GM18868 (cell line): ENCODE measurements around the gene UBQLN4.
"Not testable (repeated sequence)": the region's sequence is repeated elsewhere in the genome, so short reads cannot be mapped to it uniquely, and the experiment has no call there.

ENCODE experiments used
- ATAC-seq: cut with Tn5 transposase; IDR thresholded peaks from one replicate; pipeline ENCODE4 v1.9.1; 2021; ENCODE audit warnings: mild to moderate bottlenecking, moderate library complexity; ENCODE audit not compliant: unreplicated experiment

The UBQLN4 gene

DNA sequence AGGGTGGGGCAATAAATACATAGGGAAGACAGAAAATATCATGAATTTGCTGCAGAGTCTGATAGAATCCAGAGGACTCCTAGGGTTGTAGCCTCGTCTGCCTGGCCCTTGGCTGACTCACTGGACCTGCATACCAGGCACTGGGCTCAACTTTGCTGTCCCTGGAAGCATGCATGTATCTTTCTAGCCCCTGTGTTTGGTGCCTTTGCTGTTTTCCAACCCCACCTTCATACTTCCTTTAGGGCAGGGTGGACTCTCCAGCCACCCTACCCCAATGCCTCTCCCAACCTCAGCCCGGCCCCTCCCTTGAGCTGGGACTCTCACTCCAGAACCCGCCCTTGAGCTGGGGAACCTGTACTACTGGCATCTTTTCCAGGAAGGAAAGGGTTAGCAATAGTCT lies 8.6 kb upstream of the UBQLN4 start:
- no peak for ATAC-seq

- no peak for ATAC-seq
These were observed 7.5 kb upstream of the UBQLN4 start, which contains the start of gene RAB25 for GRCh38 chr1:156060937-156061636. RAB25 (plus strand) TSS chr1:156061160; CDS start chr1:156061401, 241 bp downstream.

GRCh38 chr1:156056326-156056849 lies 2.8 kb upstream of the UBQLN4 start:
- ATAC-seq: no peak

- ATAC-seq: no peak
These were observed 1.9 kb upstream of the UBQLN4 start for GRCh38 chr1:156055281-156056048.

DNA sequence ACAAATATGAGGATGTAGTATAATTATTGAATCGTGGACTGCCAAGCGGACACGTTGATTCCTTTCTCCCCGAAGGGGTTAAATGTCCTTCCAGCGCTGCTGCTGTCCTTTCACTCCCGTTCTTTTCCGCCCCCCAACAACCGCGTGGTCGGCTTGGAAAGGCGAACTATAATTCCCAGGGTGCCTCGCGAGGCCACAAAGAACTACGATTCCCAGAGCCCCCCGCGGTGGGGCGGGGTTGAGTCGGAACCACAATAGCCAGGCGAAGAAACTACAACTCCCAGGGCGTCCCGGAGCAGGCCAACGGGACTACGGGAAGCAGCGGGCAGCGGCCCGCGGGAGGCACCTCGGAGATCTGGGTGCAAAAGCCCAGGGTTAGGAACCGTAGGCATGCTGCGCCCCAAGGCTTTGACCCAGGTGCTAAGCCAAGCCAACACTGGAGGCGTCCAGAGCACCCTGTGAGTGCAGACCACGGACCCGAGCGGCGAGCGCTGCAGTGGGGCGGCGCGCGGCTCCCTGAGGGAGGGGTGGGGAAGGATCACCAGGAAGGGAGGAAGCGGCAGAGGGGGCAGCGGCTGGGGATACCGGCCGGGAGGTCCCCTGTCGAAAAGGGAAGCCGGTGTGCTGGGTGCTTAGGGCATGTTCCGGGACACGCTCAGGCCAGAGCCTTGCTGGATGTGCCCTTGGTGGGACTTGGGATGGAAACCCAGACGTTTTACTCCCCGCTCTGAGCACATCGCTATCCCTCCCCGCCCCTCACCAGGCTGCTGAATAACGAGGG lies 1.1 kb upstream of the UBQLN4 start, which contains the start of gene LAMTOR2:
Gene LAMTOR2, plus strand, starts transcription at position 283 of the 781 bp plus-strand sequence. Its CDS starts 108 bp downstream, at position 391.
- peak; percentile 81 for ATAC-seq

- ATAC-seq: no peak
These were observed 483 bp downstream of the UBQLN4 start for GRCh38 chr1:156052862-156053767.

DNA sequence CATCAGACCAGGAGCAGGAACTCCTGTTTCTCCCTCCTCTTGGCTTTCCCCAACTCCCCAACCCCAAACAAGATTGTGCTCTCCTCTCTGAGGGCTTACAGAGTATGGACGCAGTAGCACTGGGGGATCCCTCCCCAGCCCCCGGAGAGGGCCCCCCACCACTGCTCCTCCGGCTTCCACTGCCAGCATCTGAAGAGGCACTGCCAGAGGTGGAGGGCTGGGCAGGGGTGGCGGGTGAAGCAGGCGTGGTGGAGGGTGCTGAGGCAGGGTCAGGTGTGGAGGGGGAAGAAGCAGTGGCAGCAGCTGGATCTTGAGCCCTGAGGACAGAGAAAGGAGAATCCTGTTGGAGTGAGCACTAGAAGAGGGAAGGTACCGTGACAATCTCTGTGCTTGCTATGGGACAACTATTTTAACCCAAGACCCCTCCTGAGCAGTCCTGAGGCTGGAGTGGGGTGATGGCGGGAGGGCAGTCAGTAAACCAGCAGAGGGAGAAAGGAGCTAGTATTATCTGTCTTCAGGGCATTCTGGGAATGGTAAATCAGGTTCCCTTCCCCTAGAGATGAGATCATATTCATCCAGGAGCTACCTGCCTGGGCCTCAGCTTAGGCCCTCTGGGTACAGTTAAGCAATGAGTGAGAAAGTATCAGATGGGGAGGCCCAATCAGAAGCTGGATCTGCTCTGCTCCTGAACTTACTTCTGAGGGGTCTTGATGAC lies 2.4 kb downstream of the UBQLN4 start:
- no peak for ATAC-seq

- no peak for ATAC-seq
These were observed 3.2 kb downstream of the UBQLN4 start for GRCh38 chr1:156050376-156050775.

GRCh38 chr1:156048663-156049258 lies 4.8 kb downstream of the UBQLN4 start:
- ATAC-seq: no peak

- ATAC-seq: no peak
These were observed 8.5 kb downstream of the UBQLN4 start for GRCh38 chr1:156045076-156045475.

GRCh38 chr1:156042828-156043227 lies 10.8 kb downstream of the UBQLN4 start:
- ATAC-seq: no peak

DNA sequence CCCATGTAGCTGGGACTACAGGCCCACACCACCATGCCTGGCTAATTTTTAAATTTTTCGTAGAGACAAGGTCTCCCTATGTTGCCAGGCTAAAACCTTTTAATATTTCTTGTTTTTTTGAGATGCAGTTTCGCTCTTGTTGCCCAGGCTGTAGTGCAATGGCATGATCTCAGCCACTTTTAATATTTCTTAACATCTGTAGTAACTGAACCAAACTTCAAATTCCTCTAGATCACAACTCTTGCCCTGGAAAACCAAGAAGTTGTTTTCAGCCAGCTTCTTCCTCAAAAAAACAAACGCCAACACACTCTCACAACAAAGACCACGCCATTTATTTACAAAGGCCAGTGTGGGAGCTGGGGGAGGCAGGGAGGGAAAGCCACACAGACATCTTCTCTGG lies 18.6 kb downstream of the UBQLN4 start:
- not testable (repeated sequence) for ATAC-seq

- ATAC-seq: no peak
These were observed 20.6 kb downstream of the UBQLN4 start for GRCh38 chr1:156033011-156033410.

DNA sequence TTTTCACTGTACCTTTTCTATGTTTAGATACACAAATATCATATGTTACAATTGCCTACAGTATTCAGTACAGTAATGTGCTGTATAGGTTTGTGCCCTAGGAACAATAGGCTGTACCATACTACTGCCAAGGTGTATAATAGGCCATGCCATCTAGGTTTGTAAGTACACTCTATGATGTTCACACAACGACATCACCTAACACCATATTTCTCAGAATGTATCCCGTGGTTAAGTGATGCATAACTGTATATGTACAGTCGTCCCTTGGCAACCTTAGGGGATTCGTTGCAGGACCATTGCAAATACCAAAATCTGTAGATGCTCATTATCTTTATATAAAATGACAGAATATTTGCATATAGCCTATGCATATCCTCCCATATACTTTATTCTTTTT lies 27.0 kb downstream of the UBQLN4 start:
- ATAC-seq: no peak

DNA sequence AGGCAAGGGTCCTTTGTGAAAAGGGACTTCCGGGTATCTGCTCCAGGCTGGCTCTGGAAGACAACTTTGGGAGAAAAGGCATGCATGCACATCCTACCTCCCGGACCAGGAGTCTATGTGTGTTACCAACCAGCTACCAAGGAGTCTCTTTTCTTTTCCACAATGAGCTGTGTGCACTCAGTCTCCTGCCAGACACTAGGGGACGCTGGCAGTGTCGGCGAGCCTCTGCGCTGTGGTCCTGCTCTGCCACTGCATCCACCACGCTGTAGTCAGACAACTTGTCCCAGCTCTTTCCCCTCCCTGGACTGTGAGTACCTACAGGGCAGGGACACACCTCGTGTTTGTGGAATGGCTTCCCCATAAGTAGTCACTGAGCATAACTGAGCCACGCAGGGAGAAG lies 27.7 kb downstream of the UBQLN4 start:
- no peak for ATAC-seq

GRCh38 chr1:156024801-156025200 lies 28.8 kb downstream of the UBQLN4 start:
- no peak for ATAC-seq

- ATAC-seq: no peak
These were observed 31.6 kb downstream of the UBQLN4 start for GRCh38 chr1:156021954-156022353.

DNA sequence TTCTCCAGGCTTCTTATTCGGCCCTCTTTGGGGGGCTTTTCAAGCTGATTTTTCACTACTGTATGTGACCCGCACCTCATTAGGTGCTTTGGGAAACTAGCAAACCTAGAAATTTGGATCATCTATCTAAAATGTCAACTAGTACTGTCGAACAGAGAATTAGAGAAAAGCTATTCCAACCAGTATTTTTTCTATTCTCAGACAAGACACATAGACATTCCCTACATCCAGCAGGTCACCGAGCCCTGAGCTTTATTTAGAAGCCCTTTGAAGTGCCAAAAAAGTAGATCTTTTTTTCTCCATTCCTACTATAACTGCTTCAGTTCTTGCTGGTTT lies 32.5 kb downstream of the UBQLN4 start:
- no peak for ATAC-seq
